Fibroblast of skin of left biceps (primary cell): Measurements from ENCODE around the gene PEX11A.
"Not testable (repeated sequence)": the region's sequence is repeated elsewhere in the genome, so short reads cannot be mapped to it uniquely, and the experiment has no call there.

ENCODE experiments used
- DNase-seq, 2 experiments: peaks; one replicate each; pipeline ENCODE4 v3.0.0-alpha.2; 2013; ENCODE audit warnings: low read depth in 2 of 2

Gene PEX11A

GRCh38 chr15:89690276-89691218, at the start of gene PEX11A, which contains the start of gene WDR93:
PEX11A (minus strand) TSS chr15:89690754; CDS start chr15:89690632, 122 bp downstream.
WDR93 (plus strand) TSS chr15:89690811; CDS start chr15:89701747, 10,936 bp downstream.
- peak in 1 of 2 experiments; percentile 24 for DNase-seq

- DNase-seq, result peak in 1 of 2 experiments; percentile 35
These were observed 49.6 kb upstream of the PEX11A start for GRCh38 chr15:89740137-89740536.

GRCh38 chr15:89735773-89736172, 45.2 kb upstream of the PEX11A start:
- DNase-seq, result no peak

- DNase-seq, result no peak
These were observed 42.1 kb upstream of the PEX11A start for GRCh38 chr15:89732451-89733172.

GRCh38 chr15:89731275-89731674, 40.7 kb upstream of the PEX11A start:
- DNase-seq, result no peak

- DNase-seq, result no peak
These were observed 37.7 kb upstream of the PEX11A start for GRCh38 chr15:89728254-89728653.

GRCh38 chr15:89725064-89725463, 34.5 kb upstream of the PEX11A start:
- no peak for DNase-seq

- no peak for DNase-seq
These were observed 34.1 kb upstream of the PEX11A start for GRCh38 chr15:89724621-89725020.

- DNase-seq, result no peak
These were observed 32.5 kb upstream of the PEX11A start for GRCh38 chr15:89723031-89723430.

GRCh38 chr15:89714775-89715174, 24.2 kb upstream of the PEX11A start:
- DNase-seq, result no peak

- DNase-seq, result no peak
These were observed 17.0 kb upstream of the PEX11A start for GRCh38 chr15:89707577-89707976.

- DNase-seq, result no peak
These were observed 13.9 kb upstream of the PEX11A start for GRCh38 chr15:89704411-89704810.

GRCh38 chr15:89695198-89695597, 4.6 kb upstream of the PEX11A start:
- no peak for DNase-seq

- no peak for DNase-seq
These were observed 3.1 kb upstream of the PEX11A start for GRCh38 chr15:89693696-89694095.

- DNase-seq, result no peak
These were observed 2.5 kb upstream of the PEX11A start for GRCh38 chr15:89693091-89693490.

GRCh38 chr15:89689930-89690275, 651 bp downstream of the PEX11A start:
- not testable (repeated sequence) for DNase-seq

GRCh38 chr15:89686522-89686921, 4.0 kb downstream of the PEX11A start:
- no peak for DNase-seq

GRCh38 chr15:89685995-89686394, 4.6 kb downstream of the PEX11A start:
- no peak for DNase-seq

- no peak for DNase-seq
These were observed 9.4 kb downstream of the PEX11A start for GRCh38 chr15:89681146-89681545.

GRCh38 chr15:89680282-89680873, 10.2 kb downstream of the PEX11A start:
- DNase-seq, result no peak

GRCh38 chr15:89679212-89679611, 11.3 kb downstream of the PEX11A start, which contains the start of gene PLIN1:
PLIN1 (minus strand) TSS chr15:89679367; CDS start chr15:89677489, 1,878 bp downstream.
- no peak for DNase-seq

GRCh38 chr15:89677381-89677780, 13.2 kb downstream of the PEX11A start:
- no peak for DNase-seq
